Astrocyte (in vitro differentiated cells and primary cell): ENCODE measurements around the gene GMDS. TPM values are rescaled to one million over a fixed set of nuclear protein-coding genes. Genes with fewer than 3 reads are reported as not detected.

Experiments
- DNase-seq: peaks from one replicate; pipeline ENCODE4 v3.0.0-alpha.2; 2010; ENCODE audit warnings: low read depth
- FAIRE-seq: peaks from 2 replicates; lab custom pipeline; 2011; peaks lifted over from hg19 to GRCh38; lab: Jason Lieb, UNC
- H2AFZ ChIP-seq: 2 replicates; pipeline ENCODE4 v1.6.0; 2012; ENCODE audit warnings: low read depth, low read length, inconsistent platforms
- H3K27ac ChIP-seq: 2 replicates; pipeline ENCODE4 v1.5.1; 2011; ENCODE audit warnings: low read depth, low read length, inconsistent platforms
- H3K27me3 ChIP-seq: 2 replicates; pipeline ENCODE4 v1.6.0; 2011; ENCODE audit warnings: low read length, inconsistent platforms; ENCODE audit not compliant: insufficient read depth
- H3K36me3 ChIP-seq: 2 replicates; pipeline ENCODE4 v1.5.1; 2011; ENCODE audit warnings: low read length, inconsistent platforms; ENCODE audit not compliant: insufficient read depth
- H3K4me1 ChIP-seq: 2 replicates; pipeline ENCODE4 v1.5.1; 2011; ENCODE audit warnings: low read length, inconsistent platforms; ENCODE audit not compliant: insufficient read depth
- H3K4me2 ChIP-seq: 2 replicates; pipeline ENCODE4 v1.6.0; 2012; ENCODE audit warnings: low read length, inconsistent platforms
- H3K4me3 ChIP-seq: 2 replicates; pipeline ENCODE4 v1.5.1; 2011; ENCODE audit warnings: low read depth, mild to moderate bottlenecking, low read length, inconsistent platforms; ENCODE audit not compliant: insufficient read depth
- H3K79me2 ChIP-seq: 2 replicates; pipeline ENCODE4 v1.6.0; 2012; ENCODE audit warnings: mild to moderate bottlenecking, low read length, inconsistent platforms; ENCODE audit not compliant: insufficient read depth
- H3K9ac ChIP-seq: 2 replicates; pipeline ENCODE4 v1.6.0; 2012; ENCODE audit warnings: mild to moderate bottlenecking, low read length, inconsistent platforms
- H3K9me3 ChIP-seq: 2 replicates; pipeline ENCODE4 v1.5.1; 2012; ENCODE audit warnings: low read depth, mild to moderate bottlenecking, low read length, inconsistent platforms; ENCODE audit not compliant: insufficient read depth
- H4K20me1 ChIP-seq: 2 replicates; pipeline ENCODE4 v1.6.0; 2012; ENCODE audit warnings: low read length, inconsistent platforms; ENCODE audit not compliant: insufficient read depth
- H3K27ac Mint-ChIP-seq: one replicate; pipeline ENCODE4 v1.8.0; 2021; ENCODE audit warnings: mild to moderate bottlenecking, mixed read lengths; ENCODE audit not compliant: unreplicated experiment
- H3K27me3 Mint-ChIP-seq: one replicate; pipeline ENCODE4 v1.8.0; 2021; ENCODE audit warnings: low read depth, mixed read lengths; ENCODE audit not compliant: unreplicated experiment
- H3K36me3 Mint-ChIP-seq: one replicate; pipeline ENCODE4 v1.8.0; 2021; ENCODE audit warnings: low read depth, mixed read lengths; ENCODE audit not compliant: unreplicated experiment
- H3K4me1 Mint-ChIP-seq: one replicate; pipeline ENCODE4 v1.8.0; 2021; ENCODE audit warnings: low read depth, mixed read lengths; ENCODE audit not compliant: unreplicated experiment
- H3K4me3 Mint-ChIP-seq: one replicate; pipeline ENCODE4 v1.8.0; 2021; ENCODE audit warnings: mild to moderate bottlenecking, moderate library complexity, mixed read lengths; ENCODE audit not compliant: unreplicated experiment
- H3K9me3 Mint-ChIP-seq: one replicate; pipeline ENCODE4 v1.8.0; 2021; ENCODE audit warnings: mild to moderate bottlenecking, mixed read lengths; ENCODE audit not compliant: unreplicated experiment
- CTCF ChIP-seq: IDR thresholded peaks from 2 replicates; pipeline ENCODE4 v1.5.1; 2011; ENCODE audit warnings: low read depth, mild to moderate bottlenecking, inconsistent platforms, low read length, moderate library complexity; ENCODE audit not compliant: insufficient read depth
- EZH2 ChIP-seq: IDR thresholded peaks from 2 replicates; pipeline ENCODE4 v1.6.1; 2012; ENCODE audit warnings: mild to moderate bottlenecking, low read length, inconsistent platforms; ENCODE audit not compliant: insufficient read depth
- total RNA-seq: library from RNA; stranded (reverse); gene quantifications from 2 replicates; pipeline ENCODE4 v1.2.1, GENCODE V29; 2021

Gene GMDS
- total RNA-seq, 1 donor from 2014 or later, result 9.4 TPM

- Mint-ChIP-seq H3K9me3 (no peaks in the 10 kb centered on the region), H3K4me1 (peaks cover 9% of the 10 kb centered on the region), H3K27me3 (no peaks in the 10 kb centered on the region), H3K4me3 (no peak overlapping the region), H3K36me3 (no peaks in the 10 kb centered on the region), H3K27ac (no peak overlapping the region)
- Histone ChIP-seq H2AFZ (no peak overlapping the region), H3K27ac (no peak overlapping the region), H3K4me1 (peaks cover 6% of the 10 kb centered on the region), H3K9ac (no peak overlapping the region), H3K79me2 (no peaks in the 10 kb centered on the region), H3K36me3 (no peaks in the 10 kb centered on the region), H3K27me3 (no peaks in the 10 kb centered on the region), H3K9me3 (no peaks in the 10 kb centered on the region), H4K20me1 (peaks cover 4% of the 10 kb centered on the region), H3K4me3 (no peak overlapping the region), H3K4me2 (no peak overlapping the region)
- DNase-seq, result peak; percentile 35
- FAIRE-seq, result no peak
- TF ChIP-seq CTCF (peak; percentile 76), EZH2 (no peak)
Observed at GRCh38 chr6:2196079-2196679, 49.2 kb downstream of the GMDS start.

DNA sequence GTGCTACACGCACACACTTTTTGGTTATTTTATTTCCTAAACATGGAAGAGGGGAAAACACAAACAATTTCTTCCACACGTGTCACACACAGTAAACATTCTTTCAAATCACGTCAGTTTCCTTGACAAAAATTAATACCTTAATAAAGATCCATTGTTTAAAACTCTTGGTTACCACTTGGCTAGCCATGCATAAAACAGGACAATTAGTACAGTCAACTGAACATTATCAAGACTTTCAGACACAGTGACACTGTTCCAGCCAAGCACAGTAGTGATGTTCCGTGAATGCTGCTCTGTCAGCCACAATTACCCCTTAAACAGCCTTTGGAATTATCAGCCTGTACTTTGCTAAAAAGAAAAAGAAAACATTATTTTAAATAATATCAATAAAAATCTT lies 50.8 kb downstream of the GMDS start:
- no peaks in the 10 kb centered on the region for H3K36me3 ChIP-seq
- H3K27ac ChIP-seq, result no peak overlapping the region
- no peaks in the 10 kb centered on the region for H3K27me3 ChIP-seq
- no peak for DNase-seq
- Mint-ChIP-seq H3K27ac (no peak overlapping the region), H3K36me3 (no peaks in the 10 kb centered on the region), H3K4me3 (no peak overlapping the region), H3K27me3 (no peaks in the 10 kb centered on the region), H3K9me3 (peaks cover 2% of the 10 kb centered on the region), H3K4me1 (peaks cover 9% of the 10 kb centered on the region)
- H3K4me2 ChIP-seq, result no peak overlapping the region
- no peak for TF ChIP-seq CTCF
- TF ChIP-seq EZH2, result no peak
- no peaks in the 10 kb centered on the region for H3K79me2 ChIP-seq
- H3K9ac ChIP-seq, result no peak overlapping the region
- no peaks in the 10 kb centered on the region for H3K9me3 ChIP-seq
- FAIRE-seq, result no peak
- H3K4me1 ChIP-seq, result peaks cover 6% of the 10 kb centered on the region
- H3K4me3 ChIP-seq, result no peak overlapping the region
- H4K20me1 ChIP-seq, result peaks cover 4% of the 10 kb centered on the region
- no peak overlapping the region for H2AFZ ChIP-seq

- no peak overlapping the region for H3K4me3 Mint-ChIP-seq
- no peak overlapping the region for H3K9ac ChIP-seq
- H3K79me2 ChIP-seq, result no peaks in the 10 kb centered on the region
- no peaks in the 10 kb centered on the region for H3K27me3 Mint-ChIP-seq
- peaks cover 4% of the 10 kb centered on the region for H4K20me1 ChIP-seq
- FAIRE-seq (no peak), DNase-seq (no peak)
- peaks cover 11% of the 10 kb centered on the region for H3K4me1 Mint-ChIP-seq
- TF ChIP-seq CTCF (no peak), EZH2 (no peak)
- H3K4me2 ChIP-seq, result no peak overlapping the region
- no peak overlapping the region for H3K27ac ChIP-seq
- peaks cover 2% of the 10 kb centered on the region for H3K9me3 Mint-ChIP-seq
- H2AFZ ChIP-seq, result no peak overlapping the region
- H3K4me1 ChIP-seq, result peaks cover 6% of the 10 kb centered on the region
- no peak overlapping the region for H3K4me3 ChIP-seq
- no peaks in the 10 kb centered on the region for H3K9me3 ChIP-seq
- no peaks in the 10 kb centered on the region for H3K36me3 ChIP-seq
- no peak overlapping the region for H3K27ac Mint-ChIP-seq
- no peaks in the 10 kb centered on the region for H3K27me3 ChIP-seq
- no peaks in the 10 kb centered on the region for H3K36me3 Mint-ChIP-seq
Observed at GRCh38 chr6:2193931-2194330, 51.5 kb downstream of the GMDS start.
